HG03469 (cell line): ENCODE results near the gene CDC42.
"Not testable (repeated sequence)": the region's sequence is repeated elsewhere in the genome, so short reads cannot be mapped to it uniquely, and the experiment has no call there.

Source experiments
- ATAC-seq: cut with Tn5 transposase; IDR thresholded peaks from one replicate; pipeline ENCODE4 v1.9.1; 2021; ENCODE audit warnings: mild to moderate bottlenecking, moderate library complexity, moderate number of reproducible peaks; ENCODE audit not compliant: unreplicated experiment

Gene CDC42

DNA sequence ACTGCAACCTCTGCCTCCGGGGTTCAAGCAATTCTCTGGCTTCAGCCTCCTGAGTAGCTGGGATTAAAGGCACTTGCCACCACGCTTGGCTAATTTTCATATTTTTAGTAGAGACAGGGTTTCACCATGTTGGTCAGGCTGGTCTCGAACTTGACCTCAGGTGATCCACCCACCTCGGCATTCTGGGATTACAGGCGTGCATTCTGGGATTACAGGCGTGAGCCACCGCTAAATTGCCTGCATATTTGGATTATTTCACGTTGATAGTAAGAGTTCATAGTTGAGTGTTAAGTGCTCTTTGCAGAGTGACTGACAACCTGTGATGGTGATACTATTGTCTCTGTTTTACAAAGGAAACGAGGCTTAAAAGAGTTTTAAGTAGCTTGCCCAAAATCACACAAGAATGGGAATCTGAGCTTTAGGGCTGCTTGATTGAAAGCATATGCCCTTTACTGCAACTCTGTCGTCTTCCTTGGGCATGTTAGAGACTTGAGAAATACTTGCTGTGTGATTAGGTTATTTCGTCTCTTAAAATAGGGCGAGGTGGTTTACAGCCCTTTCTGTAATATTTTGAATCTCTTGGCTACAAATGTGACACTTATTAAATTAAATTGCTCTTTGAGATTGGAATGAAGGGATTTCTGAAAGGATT, 12.4 kb downstream of the CDC42 start:
- no peak for ATAC-seq

DNA sequence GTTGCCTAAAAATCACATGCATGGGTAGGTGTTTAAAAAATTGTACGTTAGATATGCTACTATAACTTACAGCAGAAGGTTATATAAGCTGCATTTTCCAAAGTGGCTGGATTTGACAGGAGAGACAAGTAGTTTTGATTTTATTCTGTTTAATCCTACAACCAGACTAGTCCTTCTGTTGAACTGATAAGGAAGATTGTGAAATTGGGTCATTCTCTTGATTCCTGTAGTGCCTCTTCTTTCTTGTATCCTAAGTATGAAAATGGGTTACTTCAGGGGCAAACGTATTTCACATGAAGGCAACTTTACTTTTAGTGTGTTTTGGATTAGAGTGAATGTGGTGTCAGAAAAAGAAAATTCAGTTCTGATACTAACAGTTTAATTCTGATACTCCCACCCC, 19.0 kb downstream of the CDC42 start:
- no peak for ATAC-seq

DNA sequence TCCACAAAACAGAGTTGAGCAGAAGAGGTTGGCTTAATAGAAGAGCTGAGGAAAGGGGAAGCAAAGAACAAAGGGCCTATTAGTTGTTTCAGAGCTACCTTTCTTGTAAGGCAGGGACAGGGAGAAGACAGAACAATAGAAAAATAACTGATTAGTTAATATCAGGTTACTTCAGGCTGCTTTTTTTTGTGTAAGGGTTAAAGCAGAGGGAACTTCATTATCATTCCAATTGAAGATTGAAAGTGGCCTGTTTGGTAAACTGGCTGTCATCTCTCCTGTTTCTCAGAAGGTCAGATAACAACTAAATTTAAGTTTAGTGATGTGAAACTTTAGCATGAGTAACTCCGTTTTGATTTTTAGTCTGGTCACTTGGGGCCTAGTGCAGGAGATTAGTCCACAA, 22.3 kb downstream of the CDC42 start:
- ATAC-seq, result no peak

DNA sequence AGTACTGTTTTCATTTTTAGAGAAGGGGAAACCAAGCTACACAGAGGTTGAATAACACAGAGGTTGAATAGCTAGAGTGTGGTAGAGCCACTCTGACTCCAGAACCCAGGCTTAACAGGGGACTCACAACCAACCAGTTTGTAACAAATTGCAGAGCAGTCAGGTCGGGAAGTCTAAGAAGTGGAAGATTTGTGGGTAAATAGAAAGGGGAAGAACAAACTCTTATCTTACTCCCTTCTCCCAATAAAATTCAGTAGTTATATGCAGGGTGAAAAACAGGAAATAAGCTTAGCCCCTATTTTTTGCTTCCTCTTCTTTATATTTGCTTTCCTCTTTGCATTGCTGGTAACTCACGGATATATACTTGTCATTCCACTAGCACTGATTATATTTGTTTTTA, 23.2 kb downstream of the CDC42 start:
- ATAC-seq, result no peak

DNA sequence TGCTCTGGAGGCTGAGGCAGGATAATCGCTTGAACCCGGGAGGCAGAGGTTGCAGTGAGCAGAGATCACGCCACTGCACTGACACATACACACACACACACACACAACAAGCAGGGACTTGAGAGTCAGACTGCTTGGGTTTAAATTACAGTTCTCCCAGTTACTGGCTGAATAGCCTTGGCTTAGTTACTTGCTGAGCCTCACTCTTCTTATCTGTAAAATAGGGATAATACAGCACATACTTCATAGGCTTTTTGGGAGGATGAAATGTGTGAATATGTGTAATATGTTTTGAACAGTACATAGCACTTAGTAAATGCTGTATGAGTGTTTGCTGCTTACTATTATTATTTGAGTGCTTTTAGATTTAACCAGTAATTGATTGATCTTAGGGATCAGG, 23.8 kb downstream of the CDC42 start:
- ATAC-seq, result no peak

DNA sequence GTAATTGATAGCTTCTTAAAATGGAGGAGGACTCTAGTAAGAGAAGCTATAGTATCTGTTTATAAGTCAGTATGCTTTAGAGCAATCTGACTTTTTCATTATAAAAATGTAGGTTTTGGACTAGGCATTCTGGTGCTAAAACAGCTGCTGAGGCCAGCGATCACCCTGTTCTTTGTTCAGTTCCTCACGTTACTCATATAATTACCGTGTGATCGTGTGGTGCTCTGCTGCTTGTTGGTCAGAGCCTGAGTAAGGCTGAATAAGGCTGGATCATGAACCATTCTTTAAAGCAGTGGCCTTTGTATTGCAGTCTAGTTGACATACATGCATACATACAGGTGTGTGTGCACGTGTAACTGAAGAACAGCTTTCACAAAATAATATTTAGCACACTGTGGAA, 25.2 kb downstream of the CDC42 start:
- ATAC-seq, result no peak

DNA sequence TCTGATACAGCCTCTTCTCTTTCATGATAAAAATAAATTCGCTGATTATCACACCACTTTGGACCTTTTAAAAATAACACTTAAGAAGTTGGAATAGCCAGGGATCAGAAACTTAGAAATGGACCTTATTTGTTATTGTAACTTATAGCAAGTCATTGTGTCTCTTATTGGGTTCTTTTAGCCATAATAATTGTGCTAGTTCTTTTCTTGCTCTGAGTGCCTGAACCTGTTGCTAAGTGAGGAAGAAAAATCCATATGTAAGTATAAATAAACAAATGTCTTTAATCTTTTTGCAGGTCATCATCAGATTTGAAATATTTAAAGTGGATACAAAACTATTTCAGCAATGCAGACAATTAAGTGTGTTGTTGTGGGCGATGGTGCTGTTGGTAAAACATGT, 25.6 kb downstream of the CDC42 start:
- ATAC-seq, result no peak

DNA sequence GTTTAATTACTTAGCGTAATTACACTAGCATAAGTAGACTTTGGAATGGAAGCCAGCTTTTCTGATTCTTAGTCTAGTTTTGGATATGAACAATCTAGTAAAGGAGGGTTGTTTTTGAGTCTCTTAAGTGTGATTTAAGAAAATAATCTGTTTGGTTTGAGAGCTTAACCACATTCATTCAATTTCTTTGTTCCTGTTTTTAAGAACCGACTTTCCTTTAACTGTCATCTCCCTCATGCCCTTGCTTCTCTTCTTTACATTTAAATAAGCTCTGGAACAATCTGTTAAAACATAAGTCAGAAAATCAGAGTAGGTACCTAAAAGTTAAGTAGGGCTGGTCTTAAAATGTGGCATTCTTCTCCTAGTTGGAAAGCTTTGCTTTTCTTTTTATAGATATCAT, 27.7 kb downstream of the CDC42 start:
- no peak for ATAC-seq

DNA sequence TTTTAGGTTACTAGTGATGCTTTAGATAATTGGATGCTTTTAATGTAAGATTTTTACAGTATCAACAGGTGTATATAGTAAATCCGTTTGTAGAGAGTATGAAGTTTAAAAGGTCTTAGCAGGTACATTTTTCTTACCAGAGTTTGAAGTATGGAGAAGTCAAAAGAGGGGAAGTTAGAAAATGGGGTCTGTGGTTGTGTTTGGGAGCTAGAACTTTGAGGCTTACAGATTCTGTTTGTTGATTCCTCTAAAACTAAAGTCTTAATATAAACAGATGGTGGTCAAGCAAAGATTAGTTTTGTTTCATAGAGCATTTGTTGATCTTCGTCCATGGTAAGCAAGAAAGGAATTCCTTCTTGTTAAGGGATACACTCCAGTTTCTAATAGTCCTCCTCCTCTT, 35.8 kb downstream of the CDC42 start:
- ATAC-seq, result no peak

DNA sequence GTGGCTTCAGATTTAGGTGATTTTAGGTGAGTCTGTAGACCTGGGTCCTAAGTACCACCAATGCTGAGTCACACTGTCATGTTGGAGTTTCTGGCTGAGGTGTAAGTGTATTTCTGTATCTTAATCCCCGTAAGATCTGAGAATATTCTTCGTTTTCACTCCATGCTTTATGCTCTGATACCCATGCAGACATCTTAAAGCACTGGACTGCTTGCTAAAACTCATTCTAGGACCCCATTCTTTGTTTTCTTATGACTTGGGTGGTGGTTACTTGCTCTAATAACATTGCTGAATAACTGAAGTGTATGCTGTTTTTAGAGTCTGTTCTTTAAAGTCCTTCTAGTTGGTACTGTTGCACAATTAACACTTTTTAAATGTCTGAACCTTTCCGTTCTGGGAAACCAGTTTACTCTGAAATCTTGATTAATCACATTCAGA, 36.6 kb downstream of the CDC42 start:
- ATAC-seq, result no peak

DNA sequence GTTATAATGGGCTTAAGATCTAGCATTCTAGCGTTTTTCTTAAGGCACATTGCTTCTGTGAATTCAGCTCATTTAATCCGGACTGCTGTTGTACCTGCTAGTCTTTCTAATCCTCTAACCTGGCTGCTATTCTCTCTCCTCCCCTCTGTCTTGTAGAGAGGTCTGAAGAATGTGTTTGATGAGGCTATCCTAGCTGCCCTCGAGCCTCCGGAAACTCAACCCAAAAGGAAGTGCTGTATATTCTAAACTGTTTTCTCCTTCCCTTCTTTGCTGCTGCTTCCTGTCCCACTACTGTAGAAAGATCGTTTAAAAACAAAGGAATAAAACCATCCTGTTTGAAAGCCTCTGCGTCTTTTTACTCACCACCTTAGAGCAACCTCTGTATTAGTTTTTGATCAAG, 37.3 kb downstream of the CDC42 start:
- ATAC-seq, result no peak

DNA sequence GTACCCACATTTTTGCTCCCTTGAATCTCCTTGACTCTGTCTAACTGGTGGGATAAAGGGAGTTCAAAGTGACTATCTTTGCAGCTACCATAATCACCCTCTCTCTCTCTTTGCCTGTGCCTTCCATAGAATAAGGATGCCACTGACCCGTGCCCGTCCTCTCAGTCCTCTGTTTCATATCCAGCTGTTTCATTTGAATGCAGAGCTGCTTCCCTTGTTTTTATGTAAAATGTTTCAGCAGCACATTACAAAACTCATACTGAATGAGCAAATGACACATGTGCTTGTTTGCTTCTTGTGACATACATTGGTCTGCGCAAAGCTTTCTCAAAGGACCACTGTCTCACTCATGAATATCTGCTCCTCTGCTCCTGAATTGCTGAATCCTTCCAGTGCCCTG, 38.4 kb downstream of the CDC42 start:
- no peak for ATAC-seq

DNA sequence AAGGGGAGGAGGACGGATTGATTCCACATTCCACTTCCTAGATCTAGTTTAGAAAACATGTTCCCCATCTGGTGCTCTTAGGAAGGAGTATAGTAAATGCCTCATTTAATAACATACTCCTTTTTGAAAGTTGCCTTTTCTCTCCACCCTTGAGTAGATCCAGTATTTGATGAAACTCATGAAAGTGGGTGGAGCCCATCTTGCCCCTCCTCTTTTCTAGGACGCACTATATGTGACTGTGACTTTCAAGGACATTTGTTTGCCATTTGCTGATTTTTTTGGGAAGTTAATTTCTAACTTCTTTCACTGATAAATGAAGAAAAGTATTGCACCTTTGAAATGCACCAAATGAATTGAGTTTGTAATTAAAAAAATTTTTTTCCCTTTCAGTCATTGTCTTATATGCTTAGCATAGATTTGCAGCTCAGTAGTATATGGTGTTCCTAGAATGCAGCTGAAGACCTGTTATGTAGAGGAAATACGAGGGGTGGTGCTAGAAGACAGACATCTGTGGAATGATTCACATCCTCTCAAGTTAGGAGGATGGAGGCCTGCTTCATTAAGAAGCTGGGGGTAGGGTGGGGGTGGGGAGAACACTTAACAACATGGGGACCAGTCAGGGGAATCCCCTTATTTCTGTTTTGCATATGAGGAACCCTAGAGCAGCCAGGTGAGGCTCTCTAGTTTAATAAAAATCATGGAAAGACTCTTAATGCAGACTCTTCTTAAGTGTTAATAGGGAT, 39.7 kb downstream of the CDC42 start:
- not testable (repeated sequence) for ATAC-seq

DNA sequence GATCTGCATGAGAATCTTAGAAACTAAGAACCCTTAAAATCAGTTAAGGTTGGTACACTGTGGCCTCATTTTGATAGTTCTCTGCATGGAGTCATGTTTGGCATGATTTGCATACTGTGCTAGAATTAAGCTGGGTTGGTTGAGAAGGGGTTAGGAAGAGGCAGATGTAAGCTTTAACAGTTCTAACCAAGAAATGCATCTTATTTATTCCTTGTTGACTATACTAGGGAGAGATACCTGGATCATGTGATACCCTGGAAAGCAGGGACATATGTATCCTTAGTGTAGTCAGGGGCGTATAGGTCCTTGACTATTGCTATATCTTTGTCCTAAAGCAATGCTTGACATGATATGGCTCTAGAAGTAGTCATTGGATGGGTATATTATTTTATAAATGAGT, 41.0 kb downstream of the CDC42 start:
- no peak for ATAC-seq

DNA sequence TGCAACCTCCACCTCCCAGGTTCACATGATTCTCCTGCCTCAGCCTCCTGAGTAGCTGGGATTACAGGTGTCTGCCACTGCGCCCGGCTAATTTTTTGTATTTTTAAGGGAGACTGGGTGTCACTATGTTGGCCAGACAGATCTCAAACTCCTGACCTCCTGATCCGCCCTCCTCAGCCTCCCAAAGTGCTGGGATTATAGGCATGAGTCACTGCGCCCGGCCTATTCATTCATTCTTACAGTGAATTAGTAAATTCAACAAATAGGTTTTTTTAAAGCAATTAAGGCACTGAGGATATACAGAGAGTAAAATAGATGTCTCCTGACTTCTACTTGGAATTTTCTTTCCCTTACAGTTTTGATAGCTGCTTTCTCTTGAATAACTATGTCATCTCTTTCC, 43.5 kb downstream of the CDC42 start:
- ATAC-seq, result no peak

DNA sequence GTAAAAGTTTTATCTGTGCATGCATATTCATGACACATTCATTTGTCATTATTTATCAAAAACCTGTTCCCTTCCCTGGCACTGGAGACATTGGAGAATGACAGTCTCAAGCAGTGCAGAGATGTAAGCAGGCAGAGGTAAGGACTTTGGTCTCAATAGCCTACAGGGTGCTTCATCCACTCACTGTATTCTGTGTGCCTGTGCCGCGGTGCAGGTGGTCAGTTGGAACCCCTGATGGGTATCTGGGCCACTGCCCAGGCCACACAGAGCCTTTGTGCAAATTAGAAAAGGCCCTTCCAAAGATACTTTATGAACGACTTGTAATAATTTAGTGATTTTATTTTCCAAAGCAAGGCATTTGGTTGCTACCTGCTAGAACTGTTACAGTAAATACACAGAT, 44.0 kb downstream of the CDC42 start:
- no peak for ATAC-seq

DNA sequence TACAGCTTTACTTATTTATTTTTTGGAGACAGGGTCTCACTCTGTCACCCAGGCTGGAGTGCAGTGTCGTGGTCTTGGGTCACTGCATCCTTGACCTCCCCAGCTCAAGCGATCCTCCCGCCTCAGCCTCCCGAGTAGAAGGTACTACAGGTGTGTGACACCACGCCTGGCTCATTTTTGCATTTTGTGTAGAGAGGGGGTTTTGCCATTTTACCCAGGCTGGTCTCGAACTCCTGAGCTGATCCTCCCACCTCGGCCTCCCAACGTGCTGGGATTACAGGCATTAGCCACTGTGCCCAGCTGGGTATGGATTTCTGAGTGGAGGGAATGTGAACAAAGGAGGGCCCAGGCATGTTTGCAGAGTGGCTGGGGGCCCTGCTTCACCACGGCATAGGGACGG, 46.2 kb downstream of the CDC42 start:
- ATAC-seq, result no peak

DNA sequence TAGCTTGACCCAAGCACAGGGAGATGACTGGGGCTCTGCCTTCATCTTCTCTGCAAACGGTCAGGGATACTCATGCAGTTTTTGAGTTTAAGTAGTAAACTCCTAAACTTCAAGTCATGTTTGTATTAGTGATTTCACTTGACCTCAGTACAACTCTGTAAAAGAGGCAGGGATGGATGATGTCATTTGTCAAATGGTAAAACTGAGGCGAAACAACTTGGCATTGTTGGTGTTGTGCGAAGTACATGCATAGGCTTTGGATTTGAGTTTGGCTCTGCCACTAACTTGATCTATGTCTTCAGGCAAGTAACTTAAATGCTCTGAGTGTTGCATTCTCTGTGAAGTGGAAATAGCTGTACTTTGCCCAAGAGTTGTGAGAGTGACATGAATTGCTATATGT, 47.7 kb downstream of the CDC42 start:
- no peak for ATAC-seq

DNA sequence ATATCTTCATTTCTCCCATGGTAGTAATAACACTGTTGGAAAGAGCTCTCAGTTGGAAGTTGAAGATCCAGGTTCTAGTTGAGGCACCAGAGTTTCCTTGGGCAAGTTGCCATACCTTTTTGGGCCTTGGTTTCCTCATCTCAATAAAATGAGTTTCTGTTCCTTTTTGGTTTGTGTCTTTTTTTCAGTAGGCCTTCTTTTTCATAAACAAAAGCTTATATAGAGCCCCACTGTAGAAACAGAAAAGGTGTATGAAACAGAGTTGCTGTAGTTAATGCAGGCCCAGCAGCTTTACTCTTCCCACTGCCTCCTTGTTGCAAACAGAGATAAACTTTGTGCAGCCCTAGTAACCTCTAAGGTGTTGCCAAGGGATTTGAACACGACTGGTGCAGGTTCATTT, 48.7 kb downstream of the CDC42 start:
- ATAC-seq, result no peak

DNA sequence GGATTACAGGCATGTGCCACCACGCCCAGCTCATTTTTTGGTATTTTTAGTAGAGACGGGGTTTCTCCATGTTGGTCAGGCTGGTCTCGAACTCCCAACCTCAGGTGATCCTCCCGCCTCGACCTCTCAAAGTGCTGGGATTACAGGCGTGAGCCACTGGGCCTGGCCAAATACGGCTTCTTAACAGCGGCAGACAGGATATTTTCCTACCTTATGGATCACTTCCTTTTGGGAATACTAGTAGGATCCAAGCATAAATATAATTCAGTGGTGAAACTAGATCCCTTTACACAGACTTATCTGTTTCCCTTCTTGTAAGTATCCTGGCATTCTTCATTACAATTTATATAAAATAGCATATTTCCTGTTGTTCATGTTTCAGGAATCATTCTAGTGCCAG, 49.5 kb downstream of the CDC42 start:
- ATAC-seq, result no peak

DNA sequence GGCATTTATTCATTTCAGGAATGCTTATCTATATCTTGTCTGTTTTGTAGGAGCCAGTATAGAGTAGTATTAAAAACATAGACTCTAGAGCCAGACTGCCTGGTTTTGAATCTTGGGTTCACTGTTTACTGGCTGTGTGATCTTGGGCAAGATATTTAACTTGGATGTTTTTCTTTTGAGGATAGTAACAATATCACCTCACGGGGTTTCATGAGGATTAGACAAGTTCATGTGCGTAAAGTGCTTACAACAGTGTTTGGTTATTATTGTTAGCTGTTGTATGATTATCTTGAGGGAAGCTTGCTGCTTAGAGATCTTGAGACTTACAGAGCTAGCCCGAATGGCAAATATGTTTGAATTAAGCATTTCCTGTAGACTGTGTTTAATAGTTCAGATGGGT, 50.2 kb downstream of the CDC42 start:
- no peak for ATAC-seq

DNA sequence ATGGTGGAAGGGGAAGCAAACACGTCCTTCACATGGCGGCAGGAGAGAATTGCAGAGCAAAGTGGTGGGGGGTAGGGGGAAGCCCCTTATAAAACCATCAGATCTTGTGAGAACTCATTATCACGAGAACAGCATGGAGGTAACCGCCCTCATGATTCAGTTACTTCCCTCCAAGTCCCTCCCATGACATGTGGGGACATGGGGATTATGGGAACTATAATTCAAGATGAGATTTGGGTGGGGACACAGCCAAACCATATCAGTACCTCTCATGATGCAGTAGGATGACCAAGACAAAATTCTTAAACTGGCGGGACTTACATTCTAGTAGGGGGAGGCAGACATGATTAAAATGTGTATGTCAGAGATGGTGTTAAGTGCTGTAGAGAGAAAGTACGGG, 51.6 kb downstream of the CDC42 start:
- ATAC-seq, result no peak
